SK-N-SH (cell line): Measurements from ENCODE around the gene ZSCAN21. TPM values are rescaled to one million over a fixed set of nuclear protein-coding genes. Genes with fewer than 3 reads are reported as not detected.

Experiments
- CTCF ChIA-PET: fragments of 300-600, 350-600 bp; formaldehyde crosslinking; extraction: SDS; loops from one replicate; lab custom pipeline; 2021; lab: Yijun Ruan, JAX
- POLR2A ChIA-PET: fragments of 350-600 bp; sonication (Branson Sonifier 250); formaldehyde crosslinking; extraction: SDS; loops from one replicate; lab custom pipeline; 2020; ENCODE audit warnings: antibody characterized with exemption, inconsistent platforms; lab: Yijun Ruan, JAX
- DNase-seq: peaks from one replicate; pipeline ENCODE4 v3.0.0; 2012
- H2AFZ ChIP-seq: fragments of 200-600 bp; sonication (generic); 2 replicates; pipeline ENCODE4 v1.8.1; 2016; ENCODE audit warnings: antibody characterized with exemption, mild to moderate bottlenecking, low read depth
- H3F3A ChIP-seq: fragments of 200-600 bp; sonication (generic); replicated peaks from 2 replicates; pipeline ENCODE3; 2016; ENCODE audit warnings: antibody characterized with exemption, mild to moderate bottlenecking; ENCODE audit not compliant: insufficient read depth
- H3K27ac ChIP-seq, 2 experiments: fragments of 200-500 bp in 1 of 2; fragments of 200-600 bp in 1 of 2; sonication (Bioruptor generic) in 1 of 2; sonication (generic), shearing (Covaris generic) in 1 of 2; 2 replicates each; pipeline versions ENCODE4 v1.5.1 to v1.6.1; 2014 to 2016; ENCODE audit warnings: low read depth in 2 of 2, inconsistent platforms in 1 of 2, low read length in 1 of 2, mild to moderate bottlenecking in 1 of 2, mixed read lengths in 1 of 2
- H3K27me3 ChIP-seq: fragments of 200-600 bp; sonication (generic), shearing (Covaris generic); 2 replicates; pipeline ENCODE4 v1.6.1; 2016; ENCODE audit warnings: mixed run types; ENCODE audit not compliant: insufficient read depth
- H3K36me3 ChIP-seq, 2 experiments: fragments of 200-500 bp in 1 of 2; fragments of 200-600 bp in 1 of 2; sonication (Bioruptor generic) in 1 of 2; sonication (generic) in 1 of 2; replicated peaks in 1 of 2; 2 replicates each; pipeline versions ENCODE3 to v1.5.1; 2014 to 2016; ENCODE audit warnings: low read length in 1 of 2, mild to moderate bottlenecking in 1 of 2; ENCODE audit not compliant: insufficient read depth in 2 of 2, control insufficient read depth in 1 of 2
- H3K4me1 ChIP-seq, 2 experiments: fragments of 200-500 bp in 1 of 2; fragments of 200-600 bp in 1 of 2; sonication (Bioruptor generic) in 1 of 2; sonication (generic), shearing (Covaris generic) in 1 of 2; 2 replicates each; pipeline versions ENCODE4 v1.5.1 to v1.6.1; 2014 to 2016; ENCODE audit warnings: low read depth in 1 of 2, low read length in 1 of 2, mixed run types in 1 of 2; ENCODE audit not compliant: insufficient read depth in 2 of 2, control insufficient read depth in 1 of 2
- H3K4me2 ChIP-seq: fragments of 200-600 bp; sonication (generic), shearing (Covaris generic); 2 replicates; pipeline ENCODE4 v1.6.1; 2017; ENCODE audit warnings: mixed run types
- H3K4me3 ChIP-seq, 2 experiments: fragments of 200-500 bp in 1 of 2; fragments of 200-600 bp in 1 of 2; sonication (Bioruptor generic) in 1 of 2; sonication (generic), shearing (Covaris generic) in 1 of 2; 2 replicates each; pipeline versions ENCODE4 v1.5.1 to v1.8.1; 2014 to 2016; ENCODE audit warnings: low read depth in 2 of 2, inconsistent platforms in 1 of 2, low read length in 1 of 2, mild to moderate bottlenecking in 1 of 2, mixed read lengths in 1 of 2, moderate library complexity in 1 of 2
- H3K79me2 ChIP-seq: fragments of 200-600 bp; sonication (generic); 2 replicates; pipeline ENCODE4 v1.8.1; 2017; ENCODE audit warnings: mild to moderate bottlenecking; ENCODE audit not compliant: insufficient read depth
- H3K9ac ChIP-seq: fragments of 200-600 bp; sonication (generic); 2 replicates; pipeline ENCODE4 v1.6.1; 2017; ENCODE audit warnings: mixed run types
- H3K9me2 ChIP-seq: fragments of 200-600 bp; sonication (generic); 2 replicates; pipeline ENCODE4 v1.6.1; 2017; ENCODE audit warnings: mixed run types
- H3K9me3 ChIP-seq: fragments of 200-600 bp; sonication (generic); 2 replicates; pipeline ENCODE4 v1.6.1; 2017; ENCODE audit warnings: mixed run types, mild to moderate bottlenecking, moderate library complexity
- H4K20me1 ChIP-seq: fragments of 200-600 bp; sonication (generic); 2 replicates; pipeline ENCODE4 v1.6.1; 2017; ENCODE audit warnings: mild to moderate bottlenecking, mixed run types; ENCODE audit not compliant: insufficient read depth
- ELF1 ChIP-seq: IDR thresholded peaks from 2 replicates; pipeline ENCODE4 v1.4.0; 2012
- EP300 ChIP-seq, 2 experiments: IDR thresholded peaks; 2 replicates each; pipeline versions ENCODE4 v1.4.0 to v1.6.1; 2012; ENCODE audit warnings: borderline replicate concordance in 1 of 2, low read depth in 1 of 2, low read length in 1 of 2
- FOXJ3 ChIP-seq: sonication (generic); formaldehyde crosslinking; IDR thresholded peaks from 2 replicates; pipeline ENCODE4 v1.5.1; 2020; ENCODE audit warnings: mild to moderate bottlenecking, missing genetic modification reagents
- FOXM1 ChIP-seq: IDR thresholded peaks from 2 replicates; pipeline ENCODE4 v1.4.0; 2012; ENCODE audit warnings: low read depth, mild to moderate bottlenecking
- GABPA ChIP-seq: IDR thresholded peaks from 2 replicates; pipeline ENCODE4 v1.4.0; 2012; ENCODE audit warnings: low read depth, mild to moderate bottlenecking
- MEF2A ChIP-seq: IDR thresholded peaks from 2 replicates; pipeline ENCODE4 v1.4.0; 2012; ENCODE audit warnings: low read depth, borderline replicate concordance
- NRF1 ChIP-seq: IDR thresholded peaks from 2 replicates; pipeline ENCODE4 v1.6.1; 2012; ENCODE audit warnings: low read depth, mild to moderate bottlenecking, low read length
- POLR2AphosphoS5 ChIP-seq: IDR thresholded peaks from 2 replicates; pipeline ENCODE4 v1.6.1; 2012; ENCODE audit warnings: low read depth, low read length
- RAD21 ChIP-seq: IDR thresholded peaks from 2 replicates; pipeline ENCODE4 v1.6.1; 2012; ENCODE audit warnings: mild to moderate bottlenecking, low read length
- RCOR1 ChIP-seq: fragments of 150-350 bp; IDR thresholded peaks from 2 replicates; pipeline ENCODE4 v1.6.1; 2017; ENCODE audit warnings: antibody characterized with exemption, low read length
- RFX5 ChIP-seq: IDR thresholded peaks from 2 replicates; pipeline ENCODE4 v1.6.1; 2012; ENCODE audit warnings: mild to moderate bottlenecking, improper control_type of control experiment, low read length
- SIN3A ChIP-seq: IDR thresholded peaks from 2 replicates; pipeline ENCODE4 v1.6.1; 2012; ENCODE audit warnings: low read depth, mild to moderate bottlenecking, low read length, moderate library complexity, borderline replicate concordance
- SMC3 ChIP-seq: IDR thresholded peaks from 2 replicates; pipeline ENCODE4 v1.6.1; 2012; ENCODE audit warnings: low read depth, low read length, improper control_type of control experiment
- TEAD4 ChIP-seq: IDR thresholded peaks from 2 replicates; pipeline ENCODE4 v1.4.0; 2012; ENCODE audit warnings: mild to moderate bottlenecking, borderline replicate concordance; ENCODE audit not compliant: insufficient read depth
- YY1 ChIP-seq: IDR thresholded peaks from 2 replicates; pipeline ENCODE4 v1.4.0; 2012; ENCODE audit warnings: low read depth, mild to moderate bottlenecking
- WGBS: methylation state at CpG from one replicate; pipeline ENCODE4 v1.1.6; 2017; ENCODE audit warnings: low lambda C conversion rate; 5-methylcytosine and 5-hydroxymethylcytosine counted together
- polyA plus RNA-seq, 3 experiments: library from polyadenylated mRNA; depleted of rRNA; stranded (reverse); fragments of >200 nt; gene quantifications; 2 replicates each; pipeline ENCODE4 v1.2.3, GENCODE V29; 2012
- TF ChIP-seq, protein P1 (sequence below): fragments of 150-350 bp; IDR thresholded peaks from 2 replicates; pipeline ENCODE4 v1.6.1; 2017; ENCODE audit warnings: antibody characterized with exemption, low read length, low read depth, borderline replicate concordance
- TF ChIP-seq, protein P2 (sequence below): IDR thresholded peaks from 2 replicates; pipeline ENCODE4 v1.4.0; 2012; ENCODE audit warnings: low read depth
- TF ChIP-seq, protein P3 (sequence below): IDR thresholded peaks from 2 replicates; pipeline ENCODE4 v1.4.0; 2012; ENCODE audit warnings: low read depth, borderline replicate concordance

The ZSCAN21 gene
- polyA plus RNA-seq, 1 of the 3 experiments (the other 2 are of a cell fraction): 17.5 TPM

DNA sequence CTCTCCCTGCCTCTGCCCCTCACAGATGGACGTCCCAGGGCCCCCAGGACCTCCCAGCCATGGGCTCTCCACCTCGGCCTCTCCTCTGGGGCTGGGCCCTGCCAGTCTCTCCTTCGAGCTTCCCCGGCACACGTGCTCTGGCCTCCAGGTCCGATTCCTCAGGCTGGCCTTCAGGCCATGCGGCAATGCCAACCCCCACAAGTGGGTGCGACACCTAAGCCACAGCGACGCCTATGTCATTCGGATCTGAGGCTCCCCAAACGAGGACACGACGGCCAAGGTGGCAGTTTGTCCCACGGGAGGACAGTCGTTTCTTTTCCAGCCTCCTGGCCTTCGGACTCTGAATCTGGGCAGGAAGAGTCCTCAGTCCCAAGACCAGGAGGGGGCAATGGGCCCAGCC, 57.1 kb downstream of the ZSCAN21 start:
- Histone ChIP-seq H3K27me3 (no peaks in the 10 kb centered on the region), H3K4me1 (peaks cover 6 to 8% of the 10 kb centered on the region in 2 experiments; a peak in 3 of 4 replicates), H3K4me3 (no peak overlapping the region), H3K9me3 (no peaks in the 10 kb centered on the region), H3K9ac (no peak overlapping the region), H3F3A (peaks cover 42% of the 10 kb centered on the region), H2AFZ (no peak overlapping the region), H4K20me1 (no peaks in the 10 kb centered on the region), H3K27ac (no peak overlapping the region), H3K79me2 (peaks cover 13% of the 10 kb centered on the region), H3K9me2 (no peaks in the 10 kb centered on the region), H3K36me3 (peaks cover 38 to 47% of the 10 kb centered on the region in 2 experiments), H3K4me2 (no peak overlapping the region)
- POLR2A ChIA-PET: interaction anchor here (1.5 kb wide), 1 partner anchor 14 kb away, joined by 3 read pairs; no protein-coding TSS in a partner anchor
- TF ChIP-seq FOXM1: no peak
- no peak for TF ChIP-seq ELF1
- no peak for TF ChIP-seq EP300 (IDR thresholded peaks at IDR 0.05; ENCODE audit: borderline replicate concordance in 1 of 2, low read depth in 1 of 2, low read length in 1 of 2)
- TF ChIP-seq SMC3: no peak
- TF ChIP-seq, protein P1, sequence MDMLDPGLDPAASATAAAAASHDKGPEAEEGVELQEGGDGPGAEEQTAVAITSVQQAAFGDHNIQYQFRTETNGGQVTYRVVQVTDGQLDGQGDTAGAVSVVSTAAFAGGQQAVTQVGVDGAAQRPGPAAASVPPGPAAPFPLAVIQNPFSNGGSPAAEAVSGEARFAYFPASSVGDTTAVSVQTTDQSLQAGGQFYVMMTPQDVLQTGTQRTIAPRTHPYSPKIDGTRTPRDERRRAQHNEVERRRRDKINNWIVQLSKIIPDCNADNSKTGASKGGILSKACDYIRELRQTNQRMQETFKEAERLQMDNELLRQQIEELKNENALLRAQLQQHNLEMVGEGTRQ: no peak
- no peak for TF ChIP-seq MEF2A
- TF ChIP-seq FOXJ3 (CRISPR knock-in tag): no peak
- no peak for TF ChIP-seq SIN3A
- no peak for TF ChIP-seq NRF1
- TF ChIP-seq POLR2AphosphoS5: no peak
- TF ChIP-seq, protein P2, sequence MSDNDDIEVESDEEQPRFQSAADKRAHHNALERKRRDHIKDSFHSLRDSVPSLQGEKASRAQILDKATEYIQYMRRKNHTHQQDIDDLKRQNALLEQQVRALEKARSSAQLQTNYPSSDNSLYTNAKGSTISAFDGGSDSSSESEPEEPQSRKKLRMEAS: no peak
- no peak for TF ChIP-seq GABPA
- TF ChIP-seq, protein P3, sequence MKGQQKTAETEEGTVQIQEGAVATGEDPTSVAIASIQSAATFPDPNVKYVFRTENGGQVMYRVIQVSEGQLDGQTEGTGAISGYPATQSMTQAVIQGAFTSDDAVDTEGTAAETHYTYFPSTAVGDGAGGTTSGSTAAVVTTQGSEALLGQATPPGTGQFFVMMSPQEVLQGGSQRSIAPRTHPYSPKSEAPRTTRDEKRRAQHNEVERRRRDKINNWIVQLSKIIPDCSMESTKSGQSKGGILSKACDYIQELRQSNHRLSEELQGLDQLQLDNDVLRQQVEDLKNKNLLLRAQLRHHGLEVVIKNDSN: no peak
- no peak for TF ChIP-seq TEAD4
- TF ChIP-seq RAD21: no peak
- no peak for TF ChIP-seq RFX5
- no peak for TF ChIP-seq RCOR1
- TF ChIP-seq YY1: no peak
- WGBS: 91% methylated on average over 17 of the region's 17 CpGs
- CTCF ChIA-PET: no interaction called here
- DNase-seq: no peak
